HCT116 (cell line): ENCODE results near the gene MAP3K5. TPM values are rescaled to one million over a fixed set of nuclear protein-coding genes. Genes with fewer than 3 reads are reported as not detected.

ENCODE experiments used
- ATF3 ChIP-seq: IDR thresholded peaks from 2 replicates; pipeline ENCODE4 v1.6.1; 2012
- CBX3 ChIP-seq: IDR thresholded peaks from 2 replicates; pipeline ENCODE4 v1.6.1; 2012; ENCODE audit warnings: low read depth
- CEBPB ChIP-seq: IDR thresholded peaks from 2 replicates; pipeline ENCODE4 v1.6.1; 2012; ENCODE audit warnings: low read depth
- EGR1 ChIP-seq: IDR thresholded peaks from 2 replicates; pipeline ENCODE4 v1.6.1; 2012; ENCODE audit warnings: low read depth
- EZH2phosphoT487 ChIP-seq: fragments of 200-600 bp; IDR thresholded peaks from 2 replicates; pipeline ENCODE4 v1.6.1; 2018; ENCODE audit warnings: antibody characterized with exemption, borderline replicate concordance
- FOSL1 ChIP-seq: IDR thresholded peaks from 2 replicates; pipeline ENCODE4 v1.6.1; 2012; ENCODE audit warnings: low read depth
- POLR2A ChIP-seq: IDR thresholded peaks from 2 replicates; pipeline ENCODE4 v1.7.0; 2011; ENCODE audit warnings: borderline replicate concordance; ENCODE audit not compliant: insufficient read depth, insufficient read length; ENCODE audit errors: extremely low read depth
- POLR2AphosphoS5 ChIP-seq: IDR thresholded peaks from 2 replicates; pipeline ENCODE4 v1.6.1; 2011; ENCODE audit warnings: mild to moderate bottlenecking, low read depth, low read length, moderate library complexity
- RAD21 ChIP-seq: IDR thresholded peaks from 2 replicates; pipeline ENCODE4 v1.6.1; 2012; ENCODE audit warnings: low read depth, mild to moderate bottlenecking
- SRF ChIP-seq: IDR thresholded peaks from 2 replicates; pipeline ENCODE4 v1.6.1; 2012; ENCODE audit warnings: low read depth
- TCF7L2 ChIP-seq: IDR thresholded peaks from 2 replicates; pipeline ENCODE4 v1.7.0; 2011; ENCODE audit warnings: borderline replicate concordance, inconsistent platforms; ENCODE audit not compliant: insufficient read depth, insufficient read length; ENCODE audit errors: extremely low read depth
- ZBTB33 ChIP-seq: IDR thresholded peaks from 2 replicates; pipeline ENCODE4 v1.6.1; 2011; ENCODE audit warnings: mild to moderate bottlenecking, low read length, moderate library complexity; ENCODE audit not compliant: insufficient replicate concordance; ENCODE audit errors: extremely low read depth
- ZFX ChIP-seq: fragments of 450-650 bp; IDR thresholded peaks from 2 replicates; pipeline ENCODE4 v1.6.1; 2017
- ZNF274 ChIP-seq: fragments of 200-500 bp; sonication (Bioruptor generic); IDR thresholded peaks from 2 replicates; pipeline ENCODE4 v1.6.1; 2014; ENCODE audit warnings: mild to moderate bottlenecking, low read depth, low read length, inconsistent platforms
- total RNA-seq: library from RNA; stranded (reverse); gene quantifications from one replicate; pipeline ENCODE4 v1.2.1, GENCODE V29; 2021; ENCODE audit not compliant: unreplicated experiment

The MAP3K5 gene
- total RNA-seq, 1 experiment from 2014 or later = 11.8 TPM

- TF ChIP-seq ZBTB33 = no peak
- no peak for TF ChIP-seq POLR2AphosphoS5
- TF ChIP-seq ATF3 = no peak
- peak; percentile 68 for TF ChIP-seq TCF7L2
- TF ChIP-seq POLR2A = no peak
- 0 out of 2 replicates have a peak, but pooled peaks have one; percentile 12 for TF ChIP-seq CBX3
- 0 out of 2 replicates have a peak, but pooled peaks have one; percentile 9 for TF ChIP-seq CEBPB
- TF ChIP-seq ZNF274 = no peak
- TF ChIP-seq FOSL1 = no peak
- no peak for TF ChIP-seq EZH2phosphoT487
- no peak for TF ChIP-seq EGR1
- TF ChIP-seq RAD21 = no peak
- no peak for TF ChIP-seq ZFX
- no peak for TF ChIP-seq SRF
Observed at GRCh38 chr6:136611133-136611532, 181.1 kb downstream of the MAP3K5 start (continued).
